Gastrocnemius medialis (tissue), 4 donors: ENCODE measurements around the gene DNASE1L3. TPM values are rescaled to one million over a fixed set of nuclear protein-coding genes. Genes with fewer than 3 reads are reported as not detected.
"Not testable (repeated sequence)": the region's sequence is repeated elsewhere in the genome, so short reads cannot be mapped to it uniquely, and the experiment has no call there.

Experiments
- ATAC-seq, 2 donors: fragments of 150-250 bp; one replicate each; pipeline ENCODE4 v1.9.1; 2016
- DNase-seq, 2 donors: peaks; one replicate each; pipeline ENCODE4 v3.0.0-alpha.2; 2019
- H3K27ac ChIP-seq, 4 donors: fragments of 200-600 bp; sonication (generic); 1 replicate in 1 of 4; 2 replicates in 3 of 4; pipeline ENCODE4 v1.5.1; 2016 to 2018; ENCODE audit warnings: mild to moderate bottlenecking in 2 of 4, moderate library complexity in 1 of 4
- H3K27me3 ChIP-seq, 3 donors: fragments of 200-600 bp; sonication (generic) in 2 of 3; 1 replicate in 1 of 3; 2 replicates in 2 of 3; pipeline versions ENCODE4 v1.5.1 to v1.6.0; 2016 to 2019; ENCODE audit warnings: mild to moderate bottlenecking in 1 of 3, moderate library complexity in 1 of 3
- H3K36me3 ChIP-seq, 2 donors: fragments of 200-600 bp; sonication (generic) in 1 of 2; one replicate each; pipeline ENCODE4 v1.5.1; 2017 to 2018
- H3K4me1 ChIP-seq, 2 donors: fragments of 200-600 bp; sonication (generic) in 1 of 2; one replicate each; pipeline ENCODE4 v1.5.1; 2016 to 2017; ENCODE audit warnings: mild to moderate bottlenecking in 2 of 2
- H3K4me3 ChIP-seq, 4 donors: fragments of 200-600 bp; sonication (generic) in 3 of 4; 1 replicate in 1 of 4; 2 replicates in 3 of 4; pipeline ENCODE4 v1.5.1; 2016 to 2019; ENCODE audit warnings: mild to moderate bottlenecking in 2 of 4
- H3K9me3 ChIP-seq, 3 donors: fragments of 200-600 bp; sonication (generic) in 2 of 3; 1 replicate in 1 of 3; 2 replicates in 2 of 3; pipeline ENCODE4 v1.5.1; 2016 to 2019
- CTCF ChIP-seq, 5 experiments: fragments of 450-650 bp in 3 of 5; fragments of 200-600 bp in 2 of 5; sonication (generic) in 2 of 5; IDR thresholded peaks in 4 of 5; conservative IDR thresholded peaks in 1 of 5; 1 replicate in 4 of 5; 2 replicates in 1 of 5; pipeline ENCODE4 v1.5.1; 2016 to 2019; ENCODE audit warnings: antibody characterized with exemption in 5 of 5, mild to moderate bottlenecking in 3 of 5, moderate library complexity in 3 of 5
- POLR2A ChIP-seq, 2 donors: fragments of 450-650 bp; IDR thresholded peaks; one replicate each; pipeline ENCODE4 v1.6.1; 2017; ENCODE audit warnings: antibody characterized with exemption in 2 of 2, mild to moderate bottlenecking in 2 of 2, moderate library complexity in 2 of 2
- in situ Hi-C, 4 donors: fragments of 200-750 bp; cut with MboI; loops; one replicate each; pipeline versions ENCODE4 v1.15.0 to v1.8.0; 2017; ENCODE audit warnings: low sequenced_read_pairs in 4 of 4
- intact Hi-C: fragments of 100-400 bp; cut with DNase I; formaldehyde crosslinking; loops from one replicate; pipeline ENCODE4 v1.15.1; 2023; ENCODE audit warnings: low total_unique reads
- total RNA-seq, 4 donors: library from RNA; depleted of rRNA; stranded (reverse); fragments of >200 nt; gene quantifications; one replicate each; pipeline versions ENCODE4 v1.1.0 to v1.2.3, GENCODE V29; 2016

The DNASE1L3 gene
- total RNA-seq, 4 donors from 2014 or later, result 0.29 to 0.42 TPM; not detected in 2

- ATAC-seq (no peak), DNase-seq (no peak)
- in situ Hi-C loops (no loop called here), intact Hi-C loops (no loop called here)
- Histone ChIP-seq H3K27ac (no peak overlapping the region), H3K9me3 (no peaks in the 10 kb centered on the region), H3K27me3 (no peaks in the 10 kb centered on the region), H3K4me3 (no peak overlapping the region), H3K36me3 (no peaks in the 10 kb centered on the region), H3K4me1 (peaks cover 0 to 4% of the 10 kb centered on the region in 2 donors)
- no peak for TF ChIP-seq POLR2A (IDR thresholded peaks at IDR 0.05)
- no peak for TF ChIP-seq CTCF (IDR thresholded peaks at IDR 0.05 in 4 of 5, conservative IDR thresholded peaks at IDR 0.05 in 1 of 5)
Observed at GRCh38 chr3:58204720-58205119, 6.1 kb downstream of the DNASE1L3 start.

GRCh38 chr3:58203541-58203940, 7.2 kb downstream of the DNASE1L3 start:
- H3K27ac ChIP-seq, result no peak overlapping the region

GRCh38 chr3:58202917-58203360, 7.8 kb downstream of the DNASE1L3 start:
- in situ Hi-C loops, result no loop called here
- no peak for ATAC-seq

More at GRCh38 chr3:58203541-58203940, 7.2 kb downstream of the DNASE1L3 start:
- no peaks in the 10 kb centered on the region for H3K9me3 ChIP-seq
- H3K36me3 ChIP-seq, result no peaks in the 10 kb centered on the region
- TF ChIP-seq CTCF (IDR thresholded peaks at IDR 0.05 in 4 of 5, conservative IDR thresholded peaks at IDR 0.05 in 1 of 5), result no peak
- TF ChIP-seq POLR2A (IDR thresholded peaks at IDR 0.05), result no peak
- DNase-seq, result no peak
- intact Hi-C loops, result no loop called here
- no peak for ATAC-seq
- in situ Hi-C loops, result no loop called here
- peaks cover 0 to 8% of the 10 kb centered on the region in 2 donors for H3K4me1 ChIP-seq
- H3K4me3 ChIP-seq, result no peak overlapping the region
- H3K27me3 ChIP-seq, result no peaks in the 10 kb centered on the region

GRCh38 chr3:58201451-58201850, 9.3 kb downstream of the DNASE1L3 start:
- intact Hi-C loops, H3K4me3 ChIP-seq, H3K27me3 ChIP-seq, in situ Hi-C loops, H3K36me3 ChIP-seq, H3K9me3 ChIP-seq, ATAC-seq, DNase-seq: not testable (repeated sequence)
- Histone ChIP-seq H3K4me1 (peaks cover 0 to 13% of the 10 kb centered on the region in 2 donors), H3K27ac (peak overlapping the region in 2 of 4 donors; percentile 16 to 70)

More at GRCh38 chr3:58202917-58203360, 7.8 kb downstream of the DNASE1L3 start:
- TF ChIP-seq POLR2A (IDR thresholded peaks at IDR 0.05) (no peak), CTCF (IDR thresholded peaks at IDR 0.05 in 4 of 5, conservative IDR thresholded peaks at IDR 0.05 in 1 of 5) (no peak)
- Histone ChIP-seq H3K4me1 (peaks cover 0 to 10% of the 10 kb centered on the region in 2 donors), H3K27me3 (no peaks in the 10 kb centered on the region), H3K9me3 (no peaks in the 10 kb centered on the region), H3K27ac (no peak overlapping the region), H3K36me3 (no peaks in the 10 kb centered on the region), H3K4me3 (no peak overlapping the region)
- DNase-seq, result no peak
- intact Hi-C loops, result no loop called here

GRCh38 chr3:58200846-58201355, 9.9 kb downstream of the DNASE1L3 start:
- DNase-seq (no peak), ATAC-seq (no peak)
- Histone ChIP-seq H3K27ac (peak overlapping the region in 3 of 4 donors; percentile 70 to 72 (median 72)), H3K36me3 (no peaks in the 10 kb centered on the region), H3K9me3 (no peaks in the 10 kb centered on the region), H3K4me1 (peaks cover 0 to 13% of the 10 kb centered on the region in 2 donors), H3K4me3 (no peak overlapping the region), H3K27me3 (no peaks in the 10 kb centered on the region)
- no peak for TF ChIP-seq CTCF (IDR thresholded peaks at IDR 0.05 in 4 of 5, conservative IDR thresholded peaks at IDR 0.05 in 1 of 5)
- no peak for TF ChIP-seq POLR2A (IDR thresholded peaks at IDR 0.05)
- in situ Hi-C loops, result no loop called here
- intact Hi-C loops, result no loop called here
